8988T (cell line): ENCODE results near the gene SPATA45.

ENCODE experiments used
- DNase-seq: peaks from one replicate; pipeline ENCODE4 v3.0.0; 2011

Gene SPATA45

GRCh38 chr1:212827831-212828278 lies 19.6 kb downstream of the SPATA45 start:
- DNase-seq, result no peak

- DNase-seq, result no peak
Measured at GRCh38 chr1:212827171-212827776, 20.2 kb downstream of the SPATA45 start.

GRCh38 chr1:212825798-212826452 lies 21.5 kb downstream of the SPATA45 start:
- DNase-seq, result no peak

- no peak for DNase-seq
Measured at GRCh38 chr1:212824201-212824600, 23.2 kb downstream of the SPATA45 start.

GRCh38 chr1:212822956-212823355 lies 24.5 kb downstream of the SPATA45 start:
- no peak for DNase-seq

- no peak for DNase-seq
Measured at GRCh38 chr1:212820969-212821368, 26.5 kb downstream of the SPATA45 start.

GRCh38 chr1:212819726-212820125 lies 27.7 kb downstream of the SPATA45 start:
- DNase-seq, result no peak

GRCh38 chr1:212816567-212817278 lies 30.7 kb downstream of the SPATA45 start:
- no peak for DNase-seq

GRCh38 chr1:212814537-212815334 lies 32.7 kb downstream of the SPATA45 start:
- DNase-seq, result no peak

- DNase-seq, result no peak
Measured at GRCh38 chr1:212805767-212806166, 41.7 kb downstream of the SPATA45 start.

- DNase-seq, result no peak
Measured at GRCh38 chr1:212797681-212798080, 49.8 kb downstream of the SPATA45 start.

- no peak for DNase-seq
Measured at GRCh38 chr1:212794561-212795014, 52.9 kb downstream of the SPATA45 start.

- DNase-seq, result no peak
Measured at GRCh38 chr1:212792396-212792908, 55.0 kb downstream of the SPATA45 start.

- peak; percentile 46 for DNase-seq
Measured at GRCh38 chr1:212791676-212792395, 55.6 kb downstream of the SPATA45 start, which contains the start of the genes NSL1 and TATDN3. Gene NSL1 (minus strand): TSS chr1:212791777. CDS start chr1:212791763, 14 bp downstream. Gene TATDN3 (plus strand): TSS chr1:212791894. CDS start chr1:212791922, 28 bp downstream.

GRCh38 chr1:212791261-212791675 lies 56.2 kb downstream of the SPATA45 start:
- peak; percentile 43 for DNase-seq

GRCh38 chr1:212785871-212786270 lies 61.6 kb downstream of the SPATA45 start:
- DNase-seq, result no peak

- DNase-seq, result no peak
Measured at GRCh38 chr1:212783976-212784375, 63.5 kb downstream of the SPATA45 start.

GRCh38 chr1:212782422-212783154 lies 64.9 kb downstream of the SPATA45 start:
- no peak for DNase-seq

- no peak for DNase-seq
Measured at GRCh38 chr1:212781225-212781624, 66.2 kb downstream of the SPATA45 start.

- DNase-seq, result no peak
Measured at GRCh38 chr1:212780759-212781158, 66.7 kb downstream of the SPATA45 start.
